ENCODE measurements around the gene TM2D3. TPM values are rescaled to one million over a fixed set of nuclear protein-coding genes. Genes with fewer than 3 reads are reported as not detected.

Gene TM2D3
- total RNA-seq, 2 donors from 2014 or later: 39.8 to 104 TPM

GRCh38 chr15:101642361-101642760 is 9.8 kb downstream of the TM2D3 start:
- Histone ChIP-seq H3K9me3 (no peaks in the 10 kb centered on the region), H3K27me3 (replicated peaks; ENCODE audit: insufficient read depth) (no peaks in the 10 kb centered on the region), H3K36me3 (peaks cover 45% of the 10 kb centered on the region), H3K27ac (no peak overlapping the region), H3K4me1 (ENCODE audit: control insufficient read depth in 1 of 2, low read depth in 2 of 2) (no peaks in the 10 kb centered on the region), H3K4me3 (no peak overlapping the region)
- DNase-seq (ENCODE audit: low spot score) (no peak), ATAC-seq (ENCODE audit: insufficient number of reproducible peaks, low FRiP score, low read depth) (no peak)
- TF ChIP-seq CTCF (IDR thresholded peaks at IDR 0.05): no peak

DNA sequence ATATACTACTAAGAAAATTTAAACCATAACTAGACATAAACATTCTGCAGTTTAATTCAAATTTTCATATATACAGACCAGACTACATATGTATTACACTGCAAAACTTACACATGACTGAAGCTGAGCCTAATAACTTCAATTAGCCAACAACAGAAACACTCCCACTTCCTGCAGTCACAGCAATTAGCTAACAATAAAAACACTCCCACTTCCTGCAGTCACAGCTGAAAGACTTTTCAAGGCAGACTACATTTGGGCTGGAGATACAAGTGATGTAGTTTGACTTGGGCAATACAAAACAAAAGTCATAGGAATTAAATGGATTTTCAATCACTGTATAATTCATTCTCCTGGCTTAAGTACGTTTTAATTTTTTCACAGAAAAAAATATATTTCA is 10.3 kb downstream of the TM2D3 start:
- Histone ChIP-seq H3K27ac (no peak overlapping the region), H3K27me3 (replicated peaks; ENCODE audit: insufficient read depth) (no peaks in the 10 kb centered on the region), H3K4me3 (no peak overlapping the region), H3K9me3 (no peaks in the 10 kb centered on the region), H3K4me1 (ENCODE audit: control insufficient read depth in 1 of 2, low read depth in 2 of 2) (no peaks in the 10 kb centered on the region), H3K36me3 (peaks cover 41% of the 10 kb centered on the region)
- DNase-seq (ENCODE audit: low spot score) (no peak), ATAC-seq (ENCODE audit: insufficient number of reproducible peaks, low FRiP score, low read depth) (no peak)
- TF ChIP-seq CTCF (IDR thresholded peaks at IDR 0.05): no peak

- no peak for ATAC-seq (ENCODE audit: insufficient number of reproducible peaks, low FRiP score, low read depth)
- Histone ChIP-seq H3K36me3 (peaks cover 40% of the 10 kb centered on the region), H3K27ac (no peak overlapping the region), H3K4me1 (ENCODE audit: control insufficient read depth in 1 of 2, low read depth in 2 of 2) (no peaks in the 10 kb centered on the region), H3K27me3 (replicated peaks; ENCODE audit: insufficient read depth) (no peaks in the 10 kb centered on the region), H3K4me3 (no peak overlapping the region), H3K9me3 (no peaks in the 10 kb centered on the region)
- peak; percentile 45 for DNase-seq (ENCODE audit: low spot score)
- TF ChIP-seq CTCF (IDR thresholded peaks at IDR 0.05): peak; percentile 94
These were observed 10.9 kb downstream of the TM2D3 start for GRCh38 chr15:101641129-101641764.

DNA sequence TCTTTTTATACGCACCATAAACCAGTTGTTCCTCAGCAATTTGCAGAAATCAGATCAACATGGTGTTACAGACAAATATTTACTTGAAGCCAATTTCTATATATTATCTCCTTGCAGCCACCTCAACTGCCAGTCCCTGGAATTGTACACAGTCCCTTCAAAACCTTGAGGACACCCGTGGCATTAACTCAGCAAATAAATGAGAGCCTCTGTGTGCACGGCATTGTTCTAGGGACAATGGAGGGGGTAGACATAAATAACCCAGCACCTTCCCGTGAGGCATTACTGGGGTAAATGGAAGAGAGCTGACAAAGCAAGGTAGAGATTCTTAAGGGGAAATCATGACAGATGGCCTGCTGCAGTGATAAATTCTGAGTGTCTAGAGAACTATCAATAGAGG is 12.5 kb downstream of the TM2D3 start:
- no peaks in the 10 kb centered on the region for H3K9me3 ChIP-seq
- ATAC-seq (ENCODE audit: insufficient number of reproducible peaks, low FRiP score, low read depth) (no peak), DNase-seq (ENCODE audit: low spot score) (no peak)
- TF ChIP-seq CTCF (IDR thresholded peaks at IDR 0.05): no peak
- H3K4me3 ChIP-seq: no peak overlapping the region
- no peaks in the 10 kb centered on the region for H3K4me1 ChIP-seq (ENCODE audit: control insufficient read depth in 1 of 2, low read depth in 2 of 2)
- H3K36me3 ChIP-seq: peaks cover 28% of the 10 kb centered on the region
- H3K27me3 ChIP-seq (replicated peaks; ENCODE audit: insufficient read depth): no peaks in the 10 kb centered on the region
- no peak overlapping the region for H3K27ac ChIP-seq

GRCh38 chr15:101637919-101638318 is 14.3 kb downstream of the TM2D3 start:
- Histone ChIP-seq H3K4me1 (ENCODE audit: control insufficient read depth in 1 of 2, low read depth in 2 of 2) (no peaks in the 10 kb centered on the region), H3K27ac (no peak overlapping the region), H3K4me3 (no peak overlapping the region), H3K27me3 (replicated peaks; ENCODE audit: insufficient read depth) (no peaks in the 10 kb centered on the region), H3K9me3 (no peaks in the 10 kb centered on the region), H3K36me3 (peaks cover 18% of the 10 kb centered on the region)
- DNase-seq (ENCODE audit: low spot score) (no peak), ATAC-seq (ENCODE audit: insufficient number of reproducible peaks, low FRiP score, low read depth) (no peak)
- no peak for TF ChIP-seq CTCF (IDR thresholded peaks at IDR 0.05)
